HepG2 (cell line): Measurements from ENCODE around the gene PGK1. TPM values are rescaled to one million over a fixed set of nuclear protein-coding genes. Genes with fewer than 3 reads are reported as not detected.
"Not testable (repeated sequence)": the region's sequence is repeated elsewhere in the genome, so short reads cannot be mapped to it uniquely, and the experiment has no call there.

Experiments
- ATAC-seq: fragments of 200-7000 bp; cut with Tn5 transposase; 3 replicates; pipeline ENCODE4 v1.9.1; 2020; ENCODE audit warnings: mild to moderate bottlenecking, moderate library complexity
- BruUV-seq: library from RNA; stranded (reverse); fragments of 400-500 nt; replicated peaks from 2 replicates; lab custom pipeline; 2021; lab: Mats Ljungman, UMichigan
- CTCF ChIA-PET: fragments of 300-600 bp; formaldehyde crosslinking; extraction: SDS; loops from one replicate; lab custom pipeline; 2021; ENCODE audit warnings: low total read pairs, inconsistent platforms, low intra/inter-chr PET ratio; lab: Yijun Ruan, JAX
- POLR2A ChIA-PET: fragments of 350-600 bp; sonication (Branson Sonifier 250); formaldehyde crosslinking; loops from one replicate; lab custom pipeline; 2020; ENCODE audit warnings: antibody characterized with exemption, inconsistent platforms; lab: Yijun Ruan, JAX
- DNase-seq: peaks from one replicate; pipeline ENCODE4 v3.0.0-alpha.2; 2015; ENCODE audit warnings: low spot score
- FAIRE-seq: peaks from 3 replicates; lab custom pipeline; 2011; peaks lifted over from hg19 to GRCh38; lab: Jason Lieb, UNC
- H2AFZ ChIP-seq: one replicate; pipeline ENCODE4 v1.6.1; 2011; ENCODE audit warnings: low read length, inconsistent platforms
- H3K27ac ChIP-seq: fragments of 300-600 bp; 3 replicates; pipeline ENCODE4 v1.8.0; 2011; ENCODE audit warnings: mixed run types, mild to moderate bottlenecking, mixed read lengths, low read length, inconsistent platforms; ENCODE audit not compliant: insufficient read depth; ENCODE audit errors: extremely low read length
- H3K27me3 ChIP-seq, 2 experiments: fragments of 200-600 bp in 1 of 2; 2 replicates in 1 of 2; 3 replicates in 1 of 2; pipeline versions ENCODE4 v1.6.0 to v1.8.0; 2011; ENCODE audit warnings: low read length in 2 of 2, mild to moderate bottlenecking in 2 of 2, moderate library complexity in 2 of 2, inconsistent platforms in 1 of 2; ENCODE audit not compliant: insufficient read depth in 2 of 2, control insufficient read depth in 1 of 2
- H3K36me3 ChIP-seq, 2 experiments: fragments of 200-600 bp in 1 of 2; replicated peaks in 1 of 2; 2 replicates in 1 of 2; 3 replicates in 1 of 2; pipeline versions ENCODE4 v1.5.1 to v1.8.0; 2011; ENCODE audit warnings: low read length in 2 of 2, inconsistent platforms in 1 of 2; ENCODE audit not compliant: insufficient read depth in 2 of 2, control insufficient read depth in 1 of 2
- H3K4me1 ChIP-seq: 2 replicates; pipeline ENCODE4 v1.5.1; 2012; ENCODE audit warnings: low read length, inconsistent platforms; ENCODE audit not compliant: insufficient read depth
- H3K4me2 ChIP-seq: 2 replicates; pipeline ENCODE4 v1.6.0; 2011; ENCODE audit warnings: low read depth, low read length, inconsistent platforms
- H3K4me3 ChIP-seq, 3 experiments: fragments of 200-600 bp in 1 of 3; sonication (generic), shearing (Covaris generic) in 1 of 3; replicated peaks in 1 of 3; 2 replicates each; pipeline ENCODE4 v1.5.1; 2011 to 2016; ENCODE audit warnings: low read length in 3 of 3, inconsistent platforms in 2 of 3, low read depth in 2 of 3, mild to moderate bottlenecking in 2 of 3, control low read depth in 1 of 3, mixed read lengths in 1 of 3; ENCODE audit not compliant: insufficient read depth in 1 of 3
- H3K79me2 ChIP-seq: one replicate; pipeline ENCODE4 v1.6.1; 2011; ENCODE audit warnings: low read length, inconsistent platforms; ENCODE audit not compliant: insufficient read depth
- H3K9ac ChIP-seq: 2 replicates; pipeline ENCODE4 v1.6.0; 2011; ENCODE audit warnings: mild to moderate bottlenecking, low read depth, low read length, inconsistent platforms; ENCODE audit not compliant: insufficient read depth
- H3K9me3 ChIP-seq: 2 replicates; pipeline ENCODE4 v1.5.1; 2012; ENCODE audit warnings: mild to moderate bottlenecking, low read length
- H4K20me1 ChIP-seq: 2 replicates; pipeline ENCODE4 v1.6.0; 2011; ENCODE audit warnings: inconsistent platforms, mild to moderate bottlenecking, low read length, moderate library complexity; ENCODE audit not compliant: insufficient read depth
- MYNN ChIP-seq: sonication (generic); formaldehyde crosslinking; IDR thresholded peaks from 2 replicates; pipeline ENCODE4 v1.4.0; 2020; ENCODE audit warnings: mild to moderate bottlenecking, low read depth, missing genetic modification reagents
- NFRKB ChIP-seq: fragments of 450-650 bp; IDR thresholded peaks from 2 replicates; pipeline ENCODE4 v1.6.1; 2017
- NR2F2 ChIP-seq: IDR thresholded peaks from 2 replicates; pipeline ENCODE4 v1.6.1; 2012; ENCODE audit warnings: low read depth, inconsistent platforms, borderline replicate concordance
- PRMT3 ChIP-seq: sonication (generic); formaldehyde crosslinking; IDR thresholded peaks from 2 replicates; pipeline ENCODE4 v1.8.1; 2022; ENCODE audit warnings: low read depth, mild to moderate bottlenecking, moderate library complexity, missing genetic modification reagents, borderline replicate concordance
- WGBS: methylation state at CpG from one replicate; pipeline ENCODE4 v1.1.6; 2017; ENCODE audit warnings: low lambda C conversion rate; 5-methylcytosine and 5-hydroxymethylcytosine counted together
- in situ Hi-C: cut with HindIII; loops from 2 replicates; pipeline ENCODE4 v1.10.0; 2017; ENCODE audit warnings: low pct_unique_long_range_greater_than_20kb; ENCODE audit not compliant: extremely low pct_ligation_motif_present
- intact Hi-C: fragments of 100-400 bp; cut with micrococcal nuclease; formaldehyde crosslinking; loops from one replicate; pipeline ENCODE4 v1.10.0; 2022; ENCODE audit not compliant: unreplicated experiment
- polyA plus RNA-seq, 8 experiments: library from polyadenylated mRNA; depleted of rRNA in 3 of 8; stranded (reverse) in 7 of 8; unstranded in 1 of 8; fragments of >200 nt; fragmentation: Illumina TruSeq in 4 of 8; extraction: Trizol in 4 of 8; gene quantifications; 2 replicates each; pipeline versions ENCODE4 v1.2.1 to v1.2.3, GENCODE V29; 2011 to 2016; ENCODE audit warnings: low read depth in 4 of 8, missing spikeins in 1 of 8, mixed read lengths in 1 of 8; ENCODE audit not compliant: insufficient read depth in 1 of 8
- total RNA-seq, 5 experiments: library from RNA; depleted of rRNA; stranded (reverse); fragments of >200 nt; fragmentation: Illumina TruSeq; extraction: Trizol; gene quantifications; 2 replicates each; pipeline ENCODE4 v1.2.3, GENCODE V29; 2016; ENCODE audit warnings: low read depth in 1 of 5

The PGK1 gene
- total and polyA plus RNA-seq, 2 of the 13 experiments (the other 11 are each of a cell fraction or from before 2014, with no cell fraction given), result 325 to 1,274 TPM

DNA sequence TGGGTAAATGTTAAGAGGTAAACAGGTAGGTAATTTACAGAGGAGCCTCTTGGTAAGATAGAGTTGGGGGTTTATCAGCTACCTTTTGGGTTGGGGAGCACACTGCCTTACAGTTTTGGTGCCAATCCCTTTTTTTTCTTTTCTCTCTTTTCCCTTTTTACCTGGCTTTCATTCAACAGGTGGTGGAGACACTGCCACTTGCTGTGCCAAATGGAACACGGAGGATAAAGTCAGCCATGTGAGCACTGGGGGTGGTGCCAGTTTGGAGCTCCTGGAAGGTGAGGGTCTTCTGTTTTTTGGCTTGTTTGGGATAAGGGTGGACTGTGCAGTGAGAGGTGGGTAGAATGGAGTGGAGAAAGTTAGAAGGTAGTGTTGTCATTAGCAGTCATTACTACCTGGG, 21.1 kb downstream of the PGK1 start:
- no peak overlapping the region for H3K27ac ChIP-seq
- no peaks in the 10 kb centered on the region for H3K4me1 ChIP-seq
- H2AFZ ChIP-seq, result no peak overlapping the region
- ATAC-seq, result no peak
- FAIRE-seq, result no peak
- WGBS, result 95% methylated on average over 1 of the region's 1 CpG
- H3K4me3 ChIP-seq, result no peak overlapping the region
- in situ Hi-C loops (no loop called here), intact Hi-C loops (no loop called here)
- no peak overlapping the region for H3K4me2 ChIP-seq
- no peak for DNase-seq
- H3K27me3 ChIP-seq, result no peaks in the 10 kb centered on the region
- no peaks in the 10 kb centered on the region for H3K9me3 ChIP-seq
- no peak overlapping the region for H3K9ac ChIP-seq
- peaks cover 81% of the 10 kb centered on the region for H4K20me1 ChIP-seq
- CTCF ChIA-PET, result no interaction called here
- no TSS peak for BruUV-seq
- TF ChIP-seq PRMT3 (CRISPR knock-in tag), result no peak
- no peak for TF ChIP-seq NR2F2
- TF ChIP-seq MYNN (CRISPR knock-in tag), result no peak
- TF ChIP-seq NFRKB, result no peak
- H3K36me3 ChIP-seq, result peaks cover 5 to 51% of the 10 kb centered on the region in 2 experiments
- POLR2A ChIA-PET, result no interaction called here
- H3K79me2 ChIP-seq, result peaks cover 5% of the 10 kb centered on the region

DNA sequence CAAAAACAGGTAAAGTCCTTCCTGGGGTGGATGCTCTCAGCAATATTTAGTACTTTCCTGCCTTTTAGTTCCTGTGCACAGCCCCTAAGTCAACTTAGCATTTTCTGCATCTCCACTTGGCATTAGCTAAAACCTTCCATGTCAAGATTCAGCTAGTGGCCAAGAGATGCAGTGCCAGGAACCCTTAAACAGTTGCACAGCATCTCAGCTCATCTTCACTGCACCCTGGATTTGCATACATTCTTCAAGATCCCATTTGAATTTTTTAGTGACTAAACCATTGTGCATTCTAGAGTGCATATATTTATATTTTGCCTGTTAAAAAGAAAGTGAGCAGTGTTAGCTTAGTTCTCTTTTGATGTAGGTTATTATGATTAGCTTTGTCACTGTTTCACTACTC, 21.7 kb downstream of the PGK1 start:
- H3K9ac ChIP-seq, FAIRE-seq, H3K4me2 ChIP-seq, H3K27me3 ChIP-seq, H3K4me3 ChIP-seq, H3K4me1 ChIP-seq, ATAC-seq, CTCF ChIA-PET, BruUV-seq, H3K9me3 ChIP-seq, DNase-seq, intact Hi-C loops, H2AFZ ChIP-seq, in situ Hi-C loops, H3K79me2 ChIP-seq, H3K27ac ChIP-seq, POLR2A ChIA-PET: not testable (repeated sequence)
- peaks cover 76% of the 10 kb centered on the region for H4K20me1 ChIP-seq
- H3K36me3 ChIP-seq, result peaks cover 5 to 47% of the 10 kb centered on the region in 2 experiments
